ENCODE results near the gene CFAP52. TPM values are rescaled to one million over a fixed set of nuclear protein-coding genes. Genes with fewer than 3 reads are reported as not detected.

The CFAP52 gene
- total RNA-seq, 1 experiment from 2014 or later: not detected

GRCh38 chr17:9676820-9677310, 100.4 kb downstream of the CFAP52 start:
- Mint-ChIP-seq H3K36me3 (ENCODE audit: insufficient read depth in 1 of 3, low read depth in 3 of 3) (peaks cover 13 to 25% (median 23%) of the 10 kb centered on the region in 3 experiments), H3K27ac (no peak overlapping the region; a peak in 1 of 7 replicates), H3K4me3 (no peak overlapping the region), H3K9me3 (peaks cover 13 to 16% of the 10 kb centered on the region in 2 experiments; a peak in 4 of 5 replicates), H3K4me1 (no peaks in the 10 kb centered on the region), H3K27me3 (ENCODE audit: low read depth) (no peaks in the 10 kb centered on the region)
- Histone ChIP-seq H2AK5ac (ENCODE audit: insufficient read length, low read length) (no peak overlapping the region), H3T11ph (ENCODE audit: low read length) (no peak overlapping the region), H3K79me1 (ENCODE audit: insufficient read depth, low read depth, low read length, poor library complexity, severe bottlenecking) (no peaks in the 10 kb centered on the region), H3K27me3 (ENCODE audit: insufficient read depth, low read length) (no peaks in the 10 kb centered on the region), H3K4ac (ENCODE audit: low read depth, low read length) (no peak overlapping the region), H2BK12ac (ENCODE audit: insufficient read length, low read depth, low read length) (no peak overlapping the region), H4K91ac (ENCODE audit: insufficient read length, low read depth, low read length) (no peak overlapping the region), H2AFZ (ENCODE audit: low read length) (no peak overlapping the region), H3K4me2 (ENCODE audit: insufficient read depth, insufficient read length, low read length) (no peak overlapping the region), H3K56ac (ENCODE audit: insufficient read length, low read depth, low read length) (no peak overlapping the region), H3K79me2 (ENCODE audit: insufficient read depth, low read length) (no peaks in the 10 kb centered on the region), H3K9ac (ENCODE audit: extremely low read depth, insufficient read length, low read length) (no peak overlapping the region), H3K14ac (ENCODE audit: insufficient read depth, low read length) (no peak overlapping the region), H2BK120ac (ENCODE audit: low read depth, low read length, poor library complexity, severe bottlenecking) (no peak overlapping the region), H3K27ac (ENCODE audit: insufficient read length, low read depth, low read length) (no peak overlapping the region), H4K20me1 (ENCODE audit: control insufficient read depth, insufficient read depth, insufficient read length) (no peaks in the 10 kb centered on the region), H3K23me2 (ENCODE audit: insufficient read length, low read depth, low read length, poor library complexity, severe bottlenecking) (no peaks in the 10 kb centered on the region), H4K8ac (replicated peaks; ENCODE audit: insufficient read length, low read depth, low read length) (no peak overlapping the region), H3K18ac (ENCODE audit: insufficient read length, low read depth, low read length) (no peak overlapping the region), H3K23ac (ENCODE audit: insufficient read length, low read depth, low read length) (no peak overlapping the region), H2BK15ac (ENCODE audit: low read depth, low read length) (no peak overlapping the region), H2BK20ac (ENCODE audit: low read depth, low read length, poor library complexity, severe bottlenecking) (no peak overlapping the region), H2BK5ac (ENCODE audit: insufficient read length, low read length) (no peak overlapping the region), H3K9me3 (ENCODE audit: control insufficient read depth, low read depth, low read length) (peaks cover 8% of the 10 kb centered on the region), H3K4me1 (ENCODE audit: insufficient read depth, low read length) (no peaks in the 10 kb centered on the region), H4K5ac (ENCODE audit: insufficient read length, low read depth, low read length) (no peak overlapping the region)
- no CpG with 5 or more reads among the region's 4 CpGs for WGBS (ENCODE audit: extremely low coverage, insufficient read length, low lambda C conversion rate)
- DNase-seq: no peak
- no peak for TF ChIP-seq CTCF (conservative IDR thresholded peaks at IDR 0.05)

All from H9 (cell line).